Measurements from ENCODE around the gene PROK2. TPM values are rescaled to one million over a fixed set of nuclear protein-coding genes. Genes with fewer than 3 reads are reported as not detected.

Gene PROK2
- total and polyA plus RNA-seq, 8 donors = 0.58 to 5.7 (median 1.1) TPM; not detected in 5

GRCh38 chr3:71805691-71806090 is 20.7 kb upstream of the PROK2 start:
- TF ChIP-seq, protein P1, sequence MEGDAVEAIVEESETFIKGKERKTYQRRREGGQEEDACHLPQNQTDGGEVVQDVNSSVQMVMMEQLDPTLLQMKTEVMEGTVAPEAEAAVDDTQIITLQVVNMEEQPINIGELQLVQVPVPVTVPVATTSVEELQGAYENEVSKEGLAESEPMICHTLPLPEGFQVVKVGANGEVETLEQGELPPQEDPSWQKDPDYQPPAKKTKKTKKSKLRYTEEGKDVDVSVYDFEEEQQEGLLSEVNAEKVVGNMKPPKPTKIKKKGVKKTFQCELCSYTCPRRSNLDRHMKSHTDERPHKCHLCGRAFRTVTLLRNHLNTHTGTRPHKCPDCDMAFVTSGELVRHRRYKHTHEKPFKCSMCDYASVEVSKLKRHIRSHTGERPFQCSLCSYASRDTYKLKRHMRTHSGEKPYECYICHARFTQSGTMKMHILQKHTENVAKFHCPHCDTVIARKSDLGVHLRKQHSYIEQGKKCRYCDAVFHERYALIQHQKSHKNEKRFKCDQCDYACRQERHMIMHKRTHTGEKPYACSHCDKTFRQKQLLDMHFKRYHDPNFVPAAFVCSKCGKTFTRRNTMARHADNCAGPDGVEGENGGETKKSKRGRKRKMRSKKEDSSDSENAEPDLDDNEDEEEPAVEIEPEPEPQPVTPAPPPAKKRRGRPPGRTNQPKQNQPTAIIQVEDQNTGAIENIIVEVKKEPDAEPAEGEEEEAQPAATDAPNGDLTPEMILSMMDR (IDR thresholded peaks at IDR 0.05) = no peak
- TF ChIP-seq EP300 (IDR thresholded peaks at IDR 0.05) (no peak), POLR2A (IDR thresholded peaks at IDR 0.05) (no peak)
- Histone ChIP-seq H3K9me3 (no peaks in the 10 kb centered on the region), H3K4me3 (no peak overlapping the region), H3K27me3 (peaks cover 0 to 22% (median 0%) of the 10 kb centered on the region in 3 donors), H3K27ac (peak overlapping the region in 1 of 5 donors; percentile 42), H3K4me1 (no peaks in the 10 kb centered on the region), H3K36me3 (no peaks in the 10 kb centered on the region)
- no peak for DNase-seq
- 81 to 96% (median 86%) methylated on average over 2 of the region's 2 CpGs for whole genome bisulfite sequencing, 5 donors
- intact Hi-C loops (cut with DNase I; ENCODE audit: low total_unique reads) = no loop called here

GRCh38 chr3:71805199-71805598 is 20.3 kb upstream of the PROK2 start:
- DNase-seq = no peak
- intact Hi-C loops (cut with DNase I; ENCODE audit: low total_unique reads) = no loop called here
- H3K4me3 ChIP-seq = no peak overlapping the region
- H3K27me3 ChIP-seq = peaks cover 0 to 26% (median 0%) of the 10 kb centered on the region in 3 donors
- no peak for TF ChIP-seq POLR2A (IDR thresholded peaks at IDR 0.05)
- no peak for TF ChIP-seq EP300 (IDR thresholded peaks at IDR 0.05)
- no peak for TF ChIP-seq POLR2AphosphoS5 (IDR thresholded peaks at IDR 0.05)
- TF ChIP-seq, protein P1 (IDR thresholded peaks at IDR 0.05) = no peak
- peak overlapping the region in 1 of 5 donors; percentile 42 for H3K27ac ChIP-seq
- no peaks in the 10 kb centered on the region for H3K36me3 ChIP-seq
- no peaks in the 10 kb centered on the region for H3K4me1 ChIP-seq
- H3K9me3 ChIP-seq = no peaks in the 10 kb centered on the region
- 84 to 90% (median 86%) methylated on average over 3 of the region's 3 CpGs for WGBS, 5 donors

GRCh38 chr3:71803248-71803647 is 18.3 kb upstream of the PROK2 start:
- H3K36me3 ChIP-seq = no peaks in the 10 kb centered on the region
- no peak overlapping the region for H3K4me3 ChIP-seq
- no peaks in the 10 kb centered on the region for H3K4me1 ChIP-seq
- intact Hi-C loops (cut with DNase I; ENCODE audit: low total_unique reads) = no loop called here
- no peak for TF ChIP-seq POLR2A (IDR thresholded peaks at IDR 0.05)
- H3K9me3 ChIP-seq = no peaks in the 10 kb centered on the region
- H3K27me3 ChIP-seq = peaks cover 0 to 34% (median 0%) of the 10 kb centered on the region in 3 donors
- no peak for DNase-seq
- 77 to 94% (median 85%) methylated on average over 3 of the region's 3 CpGs for WGBS, 5 donors
- no peak overlapping the region for H3K27ac ChIP-seq

- DNase-seq = no peak
- intact Hi-C loops (cut with DNase I; ENCODE audit: low total_unique reads) = no loop called here
- H3K4me1 ChIP-seq = no peaks in the 10 kb centered on the region
- peaks cover 0 to 34% (median 0%) of the 10 kb centered on the region in 3 donors for H3K27me3 ChIP-seq
- no peak overlapping the region for H3K4me3 ChIP-seq
- TF ChIP-seq POLR2AphosphoS5 (IDR thresholded peaks at IDR 0.05) = no peak
- TF ChIP-seq POLR2A (IDR thresholded peaks at IDR 0.05) = no peak
- TF ChIP-seq, protein P1 (IDR thresholded peaks at IDR 0.05) = no peak
- no peak for TF ChIP-seq EP300 (IDR thresholded peaks at IDR 0.05)
- no peaks in the 10 kb centered on the region for H3K9me3 ChIP-seq
- 83 to 89% (median 85%) methylated on average over 2 of the region's 2 CpGs for WGBS, 5 donors
- H3K36me3 ChIP-seq = no peaks in the 10 kb centered on the region
- no peak overlapping the region for H3K27ac ChIP-seq
These were observed 17.0 kb upstream of the PROK2 start for GRCh38 chr3:71801986-71802385.

GRCh38 chr3:71800023-71800422 is 15.1 kb upstream of the PROK2 start:
- Histone ChIP-seq H3K9me3 (no peaks in the 10 kb centered on the region), H3K27ac (no peak overlapping the region), H3K4me3 (no peak overlapping the region), H3K27me3 (peaks cover 0 to 34% (median 0%) of the 10 kb centered on the region in 3 donors), H3K36me3 (no peaks in the 10 kb centered on the region), H3K4me1 (no peaks in the 10 kb centered on the region)
- WGBS, 5 donors = 35 to 53% (median 46%) methylated on average over 3 of the region's 3 CpGs
- TF ChIP-seq EP300 (IDR thresholded peaks at IDR 0.05) (no peak), POLR2A (IDR thresholded peaks at IDR 0.05) (no peak), POLR2AphosphoS5 (IDR thresholded peaks at IDR 0.05) (no peak)
- TF ChIP-seq, protein P1 (IDR thresholded peaks at IDR 0.05) = no peak
- DNase-seq = no peak
- intact Hi-C loops (cut with DNase I; ENCODE audit: low total_unique reads) = no loop called here

Data from stomach (tissue), 9 donors.